ENCODE results near the gene KCNC1.

The KCNC1 gene

DNA sequence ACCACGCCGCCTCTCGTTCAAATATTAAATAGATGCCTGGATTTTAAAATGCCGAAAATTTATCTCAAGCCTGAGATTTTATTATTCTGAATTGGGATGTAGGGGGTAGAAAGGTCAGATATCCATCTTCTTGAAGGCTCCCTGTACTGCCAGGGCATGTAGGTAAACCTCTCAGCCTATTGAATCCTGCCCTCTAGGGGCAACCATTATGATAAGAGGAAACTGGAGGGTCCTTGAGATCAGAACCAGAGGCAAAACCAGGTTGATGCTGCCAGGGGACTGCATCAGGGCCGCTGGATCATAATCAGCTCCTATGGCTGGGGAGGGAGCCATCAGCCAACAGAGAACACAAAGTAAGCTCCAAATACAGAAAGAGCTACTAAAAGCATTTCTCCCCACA lies 92.4 kb downstream of the KCNC1 start:
- DNase-seq (ENCODE audit: low read depth): no peak

DNA sequence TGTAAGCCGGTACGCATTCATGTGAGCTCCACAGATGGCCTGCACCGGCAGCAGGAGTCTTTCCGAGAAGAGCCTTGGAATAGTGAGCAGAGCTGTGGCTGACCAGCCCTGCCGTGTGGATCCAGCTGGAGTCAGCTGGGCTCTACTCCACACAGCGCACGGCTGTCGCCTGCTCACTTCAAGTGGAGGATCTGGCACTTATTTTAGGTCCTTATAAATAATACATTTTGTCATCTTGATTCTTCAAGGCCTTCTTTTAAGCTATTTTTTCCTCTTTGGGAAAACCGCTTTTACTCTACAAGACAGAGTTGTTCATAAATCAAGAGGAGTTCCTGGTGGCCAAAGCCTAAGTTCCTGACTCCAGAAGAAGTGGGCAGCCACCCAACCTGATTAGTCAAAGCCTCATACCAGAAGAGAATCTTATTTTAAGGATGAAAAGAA lies 93.8 kb downstream of the KCNC1 start:
- DNase-seq (ENCODE audit: low read depth): peak; percentile 65

DNA sequence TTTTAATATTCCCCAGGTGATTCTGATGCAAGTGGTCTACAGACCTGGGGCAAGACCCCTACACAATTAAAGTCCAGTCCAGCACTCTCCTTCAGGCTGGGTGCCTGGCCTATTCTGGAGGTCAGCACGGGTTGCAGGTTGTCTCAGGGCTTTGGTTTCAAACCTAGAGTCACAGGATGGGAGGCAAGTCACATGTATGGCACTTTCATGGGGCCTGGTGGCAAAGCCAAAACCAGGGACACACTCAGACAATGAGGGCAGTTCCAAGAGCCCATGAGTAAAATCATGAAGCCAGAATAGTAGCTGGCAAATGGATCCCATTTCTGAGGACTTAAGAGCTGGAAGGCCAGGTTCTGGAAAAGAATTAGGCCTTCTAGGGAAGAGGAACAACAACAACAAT lies 96.6 kb downstream of the KCNC1 start:
- no peak for DNase-seq (ENCODE audit: low read depth)

DNA sequence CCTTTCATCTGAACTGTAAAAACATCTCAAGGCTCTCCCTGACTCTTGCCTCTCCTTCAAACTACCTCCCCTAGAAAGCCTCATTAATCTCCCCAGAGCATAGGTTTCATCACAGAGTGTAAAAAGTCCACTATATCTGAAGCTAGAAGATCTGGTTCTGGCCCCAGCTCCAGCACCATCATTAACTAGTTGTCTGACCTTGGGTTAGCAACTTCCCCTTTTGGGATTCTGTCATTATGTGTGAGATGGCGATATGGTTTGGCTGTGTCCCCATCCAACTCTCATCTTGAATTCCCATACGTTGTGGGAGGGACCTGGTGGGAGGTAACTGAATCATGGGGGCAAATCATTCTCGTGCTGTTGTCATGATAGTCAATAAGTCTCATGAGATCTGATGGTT lies 97.3 kb downstream of the KCNC1 start:
- no peak for DNase-seq (ENCODE audit: low read depth)

Measured in stromal cell of bone marrow (primary cell).